NCI-H460 (cell line): ENCODE measurements around the gene CAMK2G. TPM values are rescaled to one million over a fixed set of nuclear protein-coding genes. Genes with fewer than 3 reads are reported as not detected.
"Not testable (repeated sequence)": the region's sequence is repeated elsewhere in the genome, so short reads cannot be mapped to it uniquely, and the experiment has no call there.

Source experiments
- DNase-seq: peaks from one replicate; pipeline ENCODE4 v3.0.0-alpha.2; 2016; ENCODE audit warnings: low read depth; ENCODE audit errors: extremely low read depth
- total RNA-seq: library from RNA; depleted of rRNA; stranded (reverse); fragments of >200 nt; shearing (Covaris generic); gene quantifications from 2 replicates; pipeline ENCODE4 v1.2.3, GENCODE V29; 2014

CAMK2G gene
- total RNA-seq, 1 experiment from 2014 or later: 16.7 TPM

- DNase-seq: no peak
These were observed 31.1 kb upstream of the CAMK2G start for GRCh38 chr10:73905256-73906020.

DNA sequence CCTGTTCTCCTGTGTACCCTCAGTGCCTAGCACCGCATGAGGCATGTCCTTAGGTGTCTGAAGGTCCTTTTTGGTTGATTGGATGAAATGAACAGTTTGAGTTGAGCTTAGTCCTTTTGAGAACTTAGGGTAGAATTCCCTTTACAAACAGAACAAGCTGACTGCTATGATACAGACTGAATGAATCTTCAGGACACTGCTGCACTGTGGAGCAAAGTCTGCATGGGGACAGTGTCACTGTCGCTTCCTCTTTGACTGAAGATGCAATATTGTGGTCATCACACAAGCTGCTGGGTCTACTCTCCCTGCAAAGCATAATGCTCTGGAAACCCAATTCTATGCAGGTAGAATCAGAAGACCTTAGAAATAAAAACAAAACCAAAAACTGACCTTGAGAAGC, 28.0 kb upstream of the CAMK2G start:
- DNase-seq: no peak

- no peak for DNase-seq
These were observed 26.9 kb upstream of the CAMK2G start for GRCh38 chr10:73901261-73901660.

DNA sequence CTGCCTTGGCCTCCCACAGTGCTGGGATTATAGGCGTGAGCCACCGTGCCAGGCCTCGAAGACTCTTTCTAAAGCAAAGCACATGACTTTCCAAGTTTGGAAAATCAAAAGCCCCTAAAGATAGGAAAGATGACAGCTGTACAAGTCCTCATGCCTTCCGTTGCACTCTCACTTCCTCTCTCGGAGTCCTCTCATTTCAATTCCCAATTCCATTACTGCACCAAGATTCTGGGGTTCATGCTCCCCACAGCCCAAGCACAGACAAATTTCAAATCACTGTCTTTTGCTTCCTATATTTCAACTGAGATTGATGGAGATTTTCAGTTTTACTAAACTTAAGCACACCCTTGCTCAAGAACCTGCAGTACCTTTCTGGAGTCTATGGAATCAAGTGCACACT, 25.7 kb upstream of the CAMK2G start:
- no peak for DNase-seq

DNA sequence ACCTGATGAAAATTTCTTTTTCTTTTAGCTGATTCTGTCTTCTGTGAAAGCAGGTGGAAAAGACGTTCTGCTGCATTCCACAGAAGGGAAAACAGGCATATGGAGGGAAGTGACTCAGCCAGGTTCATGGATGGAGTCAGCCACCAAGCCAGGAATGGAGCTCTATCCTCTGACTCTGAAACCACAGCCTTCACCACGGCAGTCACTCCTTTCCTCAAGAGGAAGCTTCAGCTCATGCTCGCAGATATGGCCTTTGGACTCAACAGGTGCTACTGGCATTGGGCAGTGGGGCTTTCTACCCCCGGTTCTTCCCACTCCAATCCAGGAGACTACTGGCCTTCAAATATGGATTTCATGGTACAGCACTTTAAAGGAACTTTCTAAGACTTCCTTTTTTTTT, 25.1 kb upstream of the CAMK2G start:
- no peak for DNase-seq

DNA sequence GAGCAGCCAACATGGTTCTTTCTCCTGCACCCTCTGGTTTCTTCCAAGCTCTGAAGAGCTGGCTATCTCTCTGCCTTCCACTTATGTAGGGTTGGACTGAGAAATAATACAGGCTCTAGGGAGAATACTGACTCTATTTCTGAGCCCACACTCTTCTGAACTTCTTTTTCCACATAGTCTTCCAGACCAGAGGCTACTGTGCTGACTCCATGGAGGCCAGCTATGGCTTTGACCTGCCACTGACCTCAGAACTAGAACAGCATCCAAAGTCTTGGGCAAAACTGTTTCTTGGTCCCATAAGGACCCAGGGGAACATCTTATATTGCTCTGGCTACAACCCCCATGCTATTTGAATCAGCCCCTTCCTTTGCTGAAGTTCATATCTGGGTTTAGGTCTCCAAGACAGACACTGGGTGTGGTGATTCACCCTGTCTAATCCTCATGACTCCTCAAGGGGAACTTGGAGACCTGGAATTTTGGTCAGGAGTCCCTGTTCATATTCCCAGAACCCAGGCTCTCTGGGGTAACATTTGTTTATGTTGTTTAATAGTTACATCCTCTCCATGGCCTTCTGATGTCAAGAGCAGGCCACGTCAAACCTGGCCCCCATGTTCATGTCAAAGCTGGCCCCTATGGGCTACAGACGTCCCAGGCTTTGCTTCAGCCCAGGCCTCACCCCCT, 24.5 kb upstream of the CAMK2G start:
- DNase-seq: no peak

GRCh38 chr10:73897693-73898092, 23.3 kb upstream of the CAMK2G start:
- no peak for DNase-seq

GRCh38 chr10:73895381-73895780, 21.0 kb upstream of the CAMK2G start:
- DNase-seq: not testable (repeated sequence)

DNA sequence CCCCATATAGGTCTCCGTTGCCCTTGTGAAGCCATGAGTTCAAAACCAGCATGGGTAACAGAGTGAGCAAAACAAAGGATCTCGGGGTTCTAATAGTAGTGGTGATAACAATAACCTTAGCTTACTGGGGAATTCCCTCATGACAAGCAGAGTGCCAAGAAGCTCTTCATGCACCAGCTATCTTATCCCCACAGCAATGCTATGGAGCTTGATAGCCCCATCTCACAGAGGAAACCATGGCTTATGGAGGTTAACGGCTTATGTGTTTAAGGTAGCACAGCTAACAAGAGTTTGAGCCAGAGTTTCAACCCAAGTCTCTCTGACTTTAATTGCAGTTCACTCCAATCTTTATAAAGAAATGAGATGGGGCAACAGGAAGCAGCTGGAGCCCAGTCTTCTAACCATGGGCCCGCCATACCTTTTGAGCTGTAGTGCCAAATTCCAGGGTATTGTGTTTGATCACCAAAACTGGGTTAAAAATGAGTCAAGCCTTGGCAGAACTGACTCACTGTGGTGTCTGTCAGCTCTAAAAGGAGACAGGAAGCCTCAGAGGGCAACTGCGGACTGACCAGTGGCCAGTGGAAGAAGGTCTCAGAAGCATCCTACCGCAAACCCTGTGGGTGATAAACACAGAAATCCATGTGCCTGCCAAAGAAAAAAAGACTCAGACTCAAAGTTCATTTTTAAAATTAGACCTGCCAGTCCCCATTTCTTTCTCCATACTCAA, 20.1 kb upstream of the CAMK2G start:
- no peak for DNase-seq

DNA sequence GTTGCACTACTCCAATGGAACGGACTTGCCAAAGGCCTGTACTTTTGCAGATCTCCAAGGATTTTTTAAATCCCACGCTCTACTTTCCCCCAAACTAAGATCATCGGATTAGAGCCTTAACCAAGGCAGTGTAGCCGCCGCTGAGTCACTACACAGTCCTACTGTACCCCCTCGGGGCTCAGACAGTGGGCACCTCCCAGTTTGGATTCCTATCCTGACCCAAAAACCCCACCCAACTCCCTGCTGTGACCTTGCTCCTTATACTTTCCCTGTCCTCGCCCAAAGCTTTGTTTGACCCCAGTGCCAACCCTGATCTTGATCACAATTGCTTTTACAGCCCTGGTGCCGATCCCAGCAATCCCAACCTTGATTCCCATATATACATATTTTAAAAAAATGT, 19.1 kb upstream of the CAMK2G start:
- no peak for DNase-seq

DNA sequence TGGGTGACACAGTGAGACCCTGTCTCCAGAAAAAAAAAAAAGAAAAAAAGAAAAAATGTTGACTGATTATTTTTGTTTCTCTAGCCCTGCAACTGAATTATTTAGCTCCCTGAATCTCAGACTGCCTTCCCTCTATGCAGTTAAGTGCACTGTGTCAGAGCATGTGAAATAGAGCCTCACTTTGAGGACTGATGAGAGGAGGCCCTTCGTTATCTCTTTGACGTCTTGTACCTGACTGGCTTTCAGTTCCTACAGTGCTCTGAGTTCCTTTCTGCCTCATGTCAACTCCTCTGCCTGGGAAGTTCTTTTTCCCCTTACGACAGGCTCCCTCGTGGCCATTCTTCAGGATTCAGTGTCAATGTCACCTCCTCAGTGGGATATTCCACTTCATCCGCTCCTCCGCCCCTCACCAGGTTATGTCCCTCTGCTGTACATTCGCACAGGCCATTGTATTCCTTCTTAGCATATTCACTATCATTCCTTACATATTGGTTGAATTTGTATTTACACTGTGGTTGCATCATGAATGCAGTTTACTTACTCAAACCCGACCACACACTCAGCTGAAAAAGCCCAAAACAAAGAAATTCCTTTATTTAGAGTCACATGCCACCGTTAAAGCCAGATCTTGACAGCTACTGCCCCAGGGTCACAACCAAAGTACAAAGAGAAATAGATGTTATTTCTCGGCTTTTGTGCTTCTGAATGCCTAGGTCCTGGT, 18.1 kb upstream of the CAMK2G start:
- no peak for DNase-seq

- DNase-seq: no peak
These were observed 17.2 kb upstream of the CAMK2G start for GRCh38 chr10:73891540-73891939.

DNA sequence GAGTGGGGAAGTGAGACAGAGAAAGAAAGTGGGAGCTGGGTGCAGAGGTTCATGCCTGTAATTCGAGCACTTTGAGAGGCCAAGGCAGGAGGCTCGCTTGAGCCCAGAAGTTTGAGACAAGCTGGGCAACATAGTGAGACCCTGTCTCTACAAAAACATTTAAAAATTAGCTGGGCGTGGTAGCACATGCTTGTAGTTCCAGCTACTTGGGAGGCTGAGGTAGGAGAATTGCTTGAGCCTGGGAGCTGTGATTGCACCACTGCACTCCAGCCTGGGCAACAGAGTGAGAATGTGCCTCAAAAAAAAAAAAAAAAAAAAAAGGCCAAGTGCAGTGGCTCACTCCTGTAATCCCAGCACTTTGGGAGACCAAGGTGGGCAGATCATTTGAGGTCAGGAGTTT, 16.5 kb upstream of the CAMK2G start:
- not testable (repeated sequence) for DNase-seq

DNA sequence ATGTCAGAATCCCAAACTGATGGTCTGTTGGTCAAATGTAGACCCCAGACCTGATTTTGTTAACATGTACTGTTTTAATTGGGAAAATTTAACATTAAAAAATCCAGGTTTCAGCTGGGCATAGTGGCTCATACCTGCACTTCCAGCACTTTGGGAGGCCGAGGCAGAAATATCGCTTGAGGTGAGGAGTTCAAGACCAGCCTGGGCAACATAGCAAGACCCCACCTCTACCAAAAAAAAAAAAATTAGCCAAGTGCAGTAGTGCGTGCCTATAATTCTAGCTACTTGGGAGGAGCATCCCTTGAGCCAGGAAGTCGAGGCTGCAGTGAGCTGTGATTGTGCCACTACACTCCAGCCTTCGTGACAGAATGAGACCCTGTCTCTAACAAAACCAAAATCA, 15.9 kb upstream of the CAMK2G start:
- DNase-seq: no peak

DNA sequence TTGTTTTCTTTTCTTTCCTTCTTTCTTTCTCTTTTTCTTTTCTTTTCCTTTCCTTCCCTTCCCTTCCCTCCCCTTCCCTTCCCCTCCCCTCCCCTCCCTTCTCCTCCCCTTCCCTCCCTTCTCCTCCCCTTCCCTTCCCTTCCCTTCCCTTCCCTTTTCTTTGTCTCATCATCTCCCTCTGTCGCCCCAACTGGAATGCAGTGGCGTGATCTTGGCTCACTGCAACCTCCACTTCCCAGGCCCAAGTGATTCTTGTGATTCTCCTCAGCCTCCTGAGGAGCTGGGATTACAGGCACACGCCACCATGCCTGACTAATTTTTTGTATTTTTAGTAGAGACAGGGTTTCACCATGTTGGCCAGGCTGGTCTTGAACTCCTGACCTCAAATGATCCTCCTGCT, 15.1 kb upstream of the CAMK2G start:
- not testable (repeated sequence) for DNase-seq

DNA sequence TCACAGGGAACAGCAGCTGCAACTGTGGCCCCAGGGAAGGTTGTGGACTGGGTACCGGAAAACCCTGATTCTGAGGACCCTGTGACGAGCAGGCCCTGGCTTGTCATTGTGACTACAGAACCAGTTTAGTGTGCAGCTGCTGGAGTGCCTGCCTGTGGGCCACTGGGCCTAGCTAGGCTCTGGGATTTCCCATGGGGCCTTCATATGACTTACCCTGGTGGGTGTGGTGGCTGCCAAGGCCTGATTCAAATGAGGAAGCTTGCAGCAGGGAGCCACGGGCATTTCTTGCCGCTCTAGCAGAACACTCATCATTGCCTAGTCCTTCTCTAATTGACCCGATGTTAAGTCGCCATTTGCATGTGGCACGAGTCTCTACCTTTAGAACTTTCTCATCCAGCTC, 14.7 kb upstream of the CAMK2G start:
- peak; percentile 72 for DNase-seq

DNA sequence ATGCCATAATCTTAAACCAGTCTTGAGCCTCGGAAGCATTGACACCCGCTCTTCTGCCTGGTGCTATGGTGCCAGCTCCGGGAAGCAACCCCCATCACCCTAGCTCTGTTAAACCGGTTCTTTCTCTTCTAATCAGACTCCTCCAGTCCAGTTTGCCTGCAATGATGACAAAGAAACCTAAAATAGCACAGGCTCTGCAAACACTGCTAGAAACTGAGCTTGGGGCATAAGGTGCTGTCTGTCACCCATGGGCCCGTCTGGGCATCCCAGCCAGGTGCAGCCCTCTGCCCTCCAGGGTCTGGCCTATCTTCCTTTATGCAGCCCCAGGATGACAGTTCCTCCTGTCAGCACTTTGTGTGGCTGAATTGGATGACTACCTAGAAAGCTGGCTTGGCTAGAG, 14.2 kb upstream of the CAMK2G start:
- no peak for DNase-seq

GRCh38 chr10:73887294-73888039, 13.1 kb upstream of the CAMK2G start:
- DNase-seq: peak; percentile 77

DNA sequence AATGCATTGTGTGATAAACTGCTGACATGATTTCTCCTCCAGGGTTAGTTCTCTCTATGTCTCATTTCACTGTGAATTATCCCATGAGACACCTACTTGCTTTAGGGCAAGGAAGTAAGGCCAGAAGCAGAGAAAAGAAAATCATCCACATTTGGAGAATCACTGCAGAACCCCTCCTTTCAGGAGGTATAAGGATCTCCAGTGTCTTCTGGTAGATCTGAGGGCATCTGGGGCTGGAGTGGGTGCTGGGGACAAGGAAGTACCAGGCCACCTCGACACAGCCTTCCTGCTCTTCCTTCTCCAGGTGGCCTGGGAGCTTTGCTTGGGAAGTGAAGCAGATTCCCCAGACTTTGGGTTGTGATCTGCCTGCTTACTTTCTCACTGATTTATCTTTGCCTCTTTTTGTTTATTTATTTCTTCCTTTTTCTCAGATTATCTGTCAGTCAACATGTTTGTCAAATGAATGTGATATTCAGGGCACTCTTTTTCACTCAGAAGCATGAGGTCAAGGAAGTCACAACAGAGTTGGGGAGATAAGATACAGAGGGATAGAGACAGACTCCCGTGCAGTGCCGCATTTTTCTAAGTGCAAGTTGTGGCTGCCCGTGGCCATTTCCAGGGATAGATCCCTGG, 12.4 kb upstream of the CAMK2G start:
- DNase-seq: no peak

GRCh38 chr10:73886085-73886529, 11.8 kb upstream of the CAMK2G start:
- DNase-seq: peak; percentile 80
